Adrenal gland (tissue), 12 donors: ENCODE results near the gene NBPF11. TPM values are rescaled to one million over a fixed set of nuclear protein-coding genes. Genes with fewer than 3 reads are reported as not detected.

Source experiments
- polyA plus RNA-seq, 3 donors: library from polyadenylated mRNA; stranded (reverse); fragments of 200-250 nt in 2 of 3; fragments of 350-450 nt in 1 of 3; fragmentation: Illumina TruSeq in 1 of 3; extraction: RNeasy Lipid Tissue Mini Kit (QIAGEN cat#74804) in 1 of 3; gene quantifications; one replicate each; pipeline ENCODE4 v1.2.3, GENCODE V29; 2013 to 2014
- small RNA-seq, 2 donors: library from RNA; depleted of rRNA; stranded (forward); fragments of <200 nt; gene quantifications; one replicate each; pipeline ENCODE3, GENCODE V24; 2016
- total RNA-seq, 9 donors: library from RNA; depleted of rRNA in 4 of 9; stranded (reverse); fragments of >200 nt in 4 of 9; fragments of 120-200 nt in 1 of 9; fragmentation: NEBNext Ultra II Directional in 1 of 9; extraction: Animal tissue kit (Norgen Biotek cat#: 25700) in 1 of 9; gene quantifications; one replicate each; pipeline versions ENCODE4 v1.1.0 to v1.2.4, GENCODE V29; 2013 to 2023
- donor health status: healthy with polysubstance abuse.
- donor health status: Bipolar disorder and iron deficiency.
- donor health status: DM: yes; HTN: yes; CAD: no.
- donor health status: DM: no; HTN: no; CAD: no.
- donor health status: DM: no; HTN: no; CAD: no.
- donor health status: DM: yes; HTN: yes; CAD: no.

Gene NBPF11
- total and polyA plus RNA-seq, 12 donors: 4.4 to 13.3 (median 9.5) TPM

Small RNA genes lying within 50 kb of the gene (small RNA-seq; reads per million reads assigned to genes)
- gene RNA5SP57: 0 to 0.12 reads per million in 2 donors

Other genes starting within 250 kb of the NBPF11 start
- not detected for gene GJA8, start 249.5 kb downstream of the NBPF11 start, total RNA-seq
- not detected for gene GJA8, start 249.5 kb downstream of the NBPF11 start, polyA plus RNA-seq
- 10 to 100 TPM in 6 of 9 donors, 1 to 10 TPM in 3; 2.2 to 29.8 (median 12.0) TPM for gene GPR89B, start 223.9 kb downstream of the NBPF11 start, total RNA-seq
- 10 to 100 TPM; 12.5 to 22.1 (median 17.6) TPM for gene GPR89B, start 223.9 kb downstream of the NBPF11 start, polyA plus RNA-seq